SK-N-SH (cell line): ENCODE data around the gene PRM1. TPM values are rescaled to one million over a fixed set of nuclear protein-coding genes. Genes with fewer than 3 reads are reported as not detected.

Source experiments
- CTCF ChIA-PET: fragments of 300-600, 350-600 bp; formaldehyde crosslinking; extraction: SDS; loops from one replicate; lab custom pipeline; 2021; lab: Yijun Ruan, JAX
- POLR2A ChIA-PET: fragments of 350-600 bp; sonication (Branson Sonifier 250); formaldehyde crosslinking; extraction: SDS; loops from one replicate; lab custom pipeline; 2020; ENCODE audit warnings: antibody characterized with exemption, inconsistent platforms; lab: Yijun Ruan, JAX
- DNase-seq: peaks from one replicate; pipeline ENCODE4 v3.0.0; 2012
- H2AFZ ChIP-seq: fragments of 200-600 bp; sonication (generic); 2 replicates; pipeline ENCODE4 v1.8.1; 2016; ENCODE audit warnings: antibody characterized with exemption, mild to moderate bottlenecking, low read depth
- H3F3A ChIP-seq: fragments of 200-600 bp; sonication (generic); replicated peaks from 2 replicates; pipeline ENCODE3; 2016; ENCODE audit warnings: antibody characterized with exemption, mild to moderate bottlenecking; ENCODE audit not compliant: insufficient read depth
- H3K27ac ChIP-seq, 2 experiments: fragments of 200-500 bp in 1 of 2; fragments of 200-600 bp in 1 of 2; sonication (Bioruptor generic) in 1 of 2; sonication (generic), shearing (Covaris generic) in 1 of 2; 2 replicates each; pipeline versions ENCODE4 v1.5.1 to v1.6.1; 2014 to 2016; ENCODE audit warnings: low read depth in 2 of 2, inconsistent platforms in 1 of 2, low read length in 1 of 2, mild to moderate bottlenecking in 1 of 2, mixed read lengths in 1 of 2
- H3K27me3 ChIP-seq: fragments of 200-600 bp; sonication (generic), shearing (Covaris generic); 2 replicates; pipeline ENCODE4 v1.6.1; 2016; ENCODE audit warnings: mixed run types; ENCODE audit not compliant: insufficient read depth
- H3K36me3 ChIP-seq, 2 experiments: fragments of 200-500 bp in 1 of 2; fragments of 200-600 bp in 1 of 2; sonication (Bioruptor generic) in 1 of 2; sonication (generic) in 1 of 2; replicated peaks in 1 of 2; 2 replicates each; pipeline versions ENCODE3 to v1.5.1; 2014 to 2016; ENCODE audit warnings: low read length in 1 of 2, mild to moderate bottlenecking in 1 of 2; ENCODE audit not compliant: insufficient read depth in 2 of 2, control insufficient read depth in 1 of 2
- H3K4me1 ChIP-seq, 2 experiments: fragments of 200-500 bp in 1 of 2; fragments of 200-600 bp in 1 of 2; sonication (Bioruptor generic) in 1 of 2; sonication (generic), shearing (Covaris generic) in 1 of 2; 2 replicates each; pipeline versions ENCODE4 v1.5.1 to v1.6.1; 2014 to 2016; ENCODE audit warnings: low read depth in 1 of 2, low read length in 1 of 2, mixed run types in 1 of 2; ENCODE audit not compliant: insufficient read depth in 2 of 2, control insufficient read depth in 1 of 2
- H3K4me2 ChIP-seq: fragments of 200-600 bp; sonication (generic), shearing (Covaris generic); 2 replicates; pipeline ENCODE4 v1.6.1; 2017; ENCODE audit warnings: mixed run types
- H3K4me3 ChIP-seq, 2 experiments: fragments of 200-500 bp in 1 of 2; fragments of 200-600 bp in 1 of 2; sonication (Bioruptor generic) in 1 of 2; sonication (generic), shearing (Covaris generic) in 1 of 2; 2 replicates each; pipeline versions ENCODE4 v1.5.1 to v1.8.1; 2014 to 2016; ENCODE audit warnings: low read depth in 2 of 2, inconsistent platforms in 1 of 2, low read length in 1 of 2, mild to moderate bottlenecking in 1 of 2, mixed read lengths in 1 of 2, moderate library complexity in 1 of 2
- H3K79me2 ChIP-seq: fragments of 200-600 bp; sonication (generic); 2 replicates; pipeline ENCODE4 v1.8.1; 2017; ENCODE audit warnings: mild to moderate bottlenecking; ENCODE audit not compliant: insufficient read depth
- H3K9ac ChIP-seq: fragments of 200-600 bp; sonication (generic); 2 replicates; pipeline ENCODE4 v1.6.1; 2017; ENCODE audit warnings: mixed run types
- H3K9me2 ChIP-seq: fragments of 200-600 bp; sonication (generic); 2 replicates; pipeline ENCODE4 v1.6.1; 2017; ENCODE audit warnings: mixed run types
- H3K9me3 ChIP-seq: fragments of 200-600 bp; sonication (generic); 2 replicates; pipeline ENCODE4 v1.6.1; 2017; ENCODE audit warnings: mixed run types, mild to moderate bottlenecking, moderate library complexity
- H4K20me1 ChIP-seq: fragments of 200-600 bp; sonication (generic); 2 replicates; pipeline ENCODE4 v1.6.1; 2017; ENCODE audit warnings: mild to moderate bottlenecking, mixed run types; ENCODE audit not compliant: insufficient read depth
- CHD2 ChIP-seq: fragments of 150-350 bp; IDR thresholded peaks from 2 replicates; pipeline ENCODE4 v1.6.1; 2018; ENCODE audit warnings: low read length; ENCODE audit not compliant: partially characterized antibody
- EZH2phosphoT487 ChIP-seq: fragments of 200-600 bp; sonication (generic); IDR thresholded peaks from 2 replicates; pipeline ENCODE4 v1.6.1; 2017; ENCODE audit warnings: low read depth, mixed run types, mild to moderate bottlenecking, antibody characterized with exemption, moderate library complexity, borderline replicate concordance
- FOSL2 ChIP-seq: IDR thresholded peaks from 2 replicates; pipeline ENCODE4 v1.4.0; 2012; ENCODE audit warnings: low read depth, mild to moderate bottlenecking, moderate library complexity, borderline replicate concordance
- MEF2A ChIP-seq: IDR thresholded peaks from 2 replicates; pipeline ENCODE4 v1.4.0; 2012; ENCODE audit warnings: low read depth, borderline replicate concordance
- MXI1 ChIP-seq: IDR thresholded peaks from 2 replicates; pipeline ENCODE4 v1.6.1; 2012; ENCODE audit warnings: mild to moderate bottlenecking, low read depth, low read length, improper control_type of control experiment
- NFIC ChIP-seq: IDR thresholded peaks from 2 replicates; pipeline ENCODE4 v1.4.0; 2012; ENCODE audit warnings: borderline replicate concordance
- RFX5 ChIP-seq: IDR thresholded peaks from 2 replicates; pipeline ENCODE4 v1.6.1; 2012; ENCODE audit warnings: mild to moderate bottlenecking, improper control_type of control experiment, low read length
- SMC3 ChIP-seq: IDR thresholded peaks from 2 replicates; pipeline ENCODE4 v1.6.1; 2012; ENCODE audit warnings: low read depth, low read length, improper control_type of control experiment
- TEAD4 ChIP-seq: IDR thresholded peaks from 2 replicates; pipeline ENCODE4 v1.4.0; 2012; ENCODE audit warnings: mild to moderate bottlenecking, borderline replicate concordance; ENCODE audit not compliant: insufficient read depth
- YY1 ChIP-seq: IDR thresholded peaks from 2 replicates; pipeline ENCODE4 v1.4.0; 2012; ENCODE audit warnings: low read depth, mild to moderate bottlenecking
- WGBS: methylation state at CpG from one replicate; pipeline ENCODE4 v1.1.6; 2017; ENCODE audit warnings: low lambda C conversion rate; 5-methylcytosine and 5-hydroxymethylcytosine counted together
- polyA plus RNA-seq, 3 experiments: library from polyadenylated mRNA; depleted of rRNA; stranded (reverse); fragments of >200 nt; gene quantifications; 2 replicates each; pipeline ENCODE4 v1.2.3, GENCODE V29; 2012
- TF ChIP-seq, protein P1 (sequence below): IDR thresholded peaks from 2 replicates; pipeline ENCODE4 v1.4.0; 2012; ENCODE audit warnings: low read depth, borderline replicate concordance
- TF ChIP-seq, protein P2 (sequence below): fragments of 200-600 bp; sonication (generic); IDR thresholded peaks from 2 replicates; pipeline ENCODE4 v1.6.1; 2017; ENCODE audit warnings: antibody characterized with exemption, mild to moderate bottlenecking, moderate library complexity
- TF ChIP-seq, protein P3 (sequence below): IDR thresholded peaks from 2 replicates; pipeline ENCODE4; 2012
- TF ChIP-seq, protein P4 (sequence below): IDR thresholded peaks from 2 replicates; pipeline ENCODE4 v1.4.0; 2012; ENCODE audit warnings: low read depth, borderline replicate concordance

PRM1 gene
- polyA plus RNA-seq, 1 of the 3 experiments (the other 2 are of a cell fraction), result not detected

DNA sequence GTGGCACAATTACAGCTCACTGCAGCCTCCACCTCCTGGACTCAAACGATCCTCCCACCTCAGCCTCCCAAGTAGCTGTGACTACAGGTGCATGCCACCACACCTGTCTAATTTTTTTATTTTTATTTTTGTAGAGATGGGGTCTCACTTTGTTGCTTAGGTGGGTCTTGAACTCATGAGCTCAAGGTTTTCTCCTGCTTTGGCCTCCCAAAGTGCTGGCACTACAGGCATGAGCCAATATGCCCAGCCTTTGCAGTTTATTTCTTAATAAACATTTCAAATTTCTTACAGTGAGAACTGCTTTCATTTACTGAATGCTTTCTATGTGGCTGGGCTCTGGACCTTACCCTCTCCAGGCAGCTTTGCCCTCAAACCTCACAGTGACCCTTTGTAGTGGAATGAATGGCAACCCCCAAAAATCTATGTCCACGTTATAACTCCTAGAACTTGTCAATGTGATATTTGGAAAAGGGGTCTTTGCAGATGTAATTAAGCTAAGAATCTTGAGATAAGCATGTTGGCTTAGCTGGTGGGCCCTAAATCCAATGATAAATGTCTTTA lies 10.4 kb downstream of the PRM1 start:
- TF ChIP-seq, protein P1, sequence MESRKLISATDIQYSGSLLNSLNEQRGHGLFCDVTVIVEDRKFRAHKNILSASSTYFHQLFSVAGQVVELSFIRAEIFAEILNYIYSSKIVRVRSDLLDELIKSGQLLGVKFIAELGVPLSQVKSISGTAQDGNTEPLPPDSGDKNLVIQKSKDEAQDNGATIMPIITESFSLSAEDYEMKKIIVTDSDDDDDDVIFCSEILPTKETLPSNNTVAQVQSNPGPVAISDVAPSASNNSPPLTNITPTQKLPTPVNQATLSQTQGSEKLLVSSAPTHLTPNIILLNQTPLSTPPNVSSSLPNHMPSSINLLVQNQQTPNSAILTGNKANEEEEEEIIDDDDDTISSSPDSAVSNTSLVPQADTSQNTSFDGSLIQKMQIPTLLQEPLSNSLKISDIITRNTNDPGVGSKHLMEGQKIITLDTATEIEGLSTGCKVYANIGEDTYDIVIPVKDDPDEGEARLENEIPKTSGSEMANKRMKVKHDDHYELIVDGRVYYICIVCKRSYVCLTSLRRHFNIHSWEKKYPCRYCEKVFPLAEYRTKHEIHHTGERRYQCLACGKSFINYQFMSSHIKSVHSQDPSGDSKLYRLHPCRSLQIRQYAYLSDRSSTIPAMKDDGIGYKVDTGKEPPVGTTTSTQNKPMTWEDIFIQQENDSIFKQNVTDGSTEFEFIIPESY, result no peak
- TF ChIP-seq YY1, result no peak
- TF ChIP-seq, protein P2, sequence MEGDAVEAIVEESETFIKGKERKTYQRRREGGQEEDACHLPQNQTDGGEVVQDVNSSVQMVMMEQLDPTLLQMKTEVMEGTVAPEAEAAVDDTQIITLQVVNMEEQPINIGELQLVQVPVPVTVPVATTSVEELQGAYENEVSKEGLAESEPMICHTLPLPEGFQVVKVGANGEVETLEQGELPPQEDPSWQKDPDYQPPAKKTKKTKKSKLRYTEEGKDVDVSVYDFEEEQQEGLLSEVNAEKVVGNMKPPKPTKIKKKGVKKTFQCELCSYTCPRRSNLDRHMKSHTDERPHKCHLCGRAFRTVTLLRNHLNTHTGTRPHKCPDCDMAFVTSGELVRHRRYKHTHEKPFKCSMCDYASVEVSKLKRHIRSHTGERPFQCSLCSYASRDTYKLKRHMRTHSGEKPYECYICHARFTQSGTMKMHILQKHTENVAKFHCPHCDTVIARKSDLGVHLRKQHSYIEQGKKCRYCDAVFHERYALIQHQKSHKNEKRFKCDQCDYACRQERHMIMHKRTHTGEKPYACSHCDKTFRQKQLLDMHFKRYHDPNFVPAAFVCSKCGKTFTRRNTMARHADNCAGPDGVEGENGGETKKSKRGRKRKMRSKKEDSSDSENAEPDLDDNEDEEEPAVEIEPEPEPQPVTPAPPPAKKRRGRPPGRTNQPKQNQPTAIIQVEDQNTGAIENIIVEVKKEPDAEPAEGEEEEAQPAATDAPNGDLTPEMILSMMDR, result no peak
- TF ChIP-seq NFIC, result no peak
- no peak for TF ChIP-seq SMC3
- no peak for TF ChIP-seq FOSL2
- TF ChIP-seq, protein P3, sequence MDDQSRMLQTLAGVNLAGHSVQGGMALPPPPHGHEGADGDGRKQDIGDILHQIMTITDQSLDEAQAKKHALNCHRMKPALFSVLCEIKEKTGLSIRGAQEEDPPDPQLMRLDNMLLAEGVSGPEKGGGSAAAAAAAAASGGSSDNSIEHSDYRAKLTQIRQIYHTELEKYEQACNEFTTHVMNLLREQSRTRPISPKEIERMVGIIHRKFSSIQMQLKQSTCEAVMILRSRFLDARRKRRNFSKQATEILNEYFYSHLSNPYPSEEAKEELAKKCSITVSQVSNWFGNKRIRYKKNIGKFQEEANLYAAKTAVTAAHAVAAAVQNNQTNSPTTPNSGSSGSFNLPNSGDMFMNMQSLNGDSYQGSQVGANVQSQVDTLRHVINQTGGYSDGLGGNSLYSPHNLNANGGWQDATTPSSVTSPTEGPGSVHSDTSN, result no peak
- no peak for TF ChIP-seq RFX5
- no peak for TF ChIP-seq TEAD4
- no peak for TF ChIP-seq MXI1
- no peak for TF ChIP-seq EZH2phosphoT487
- TF ChIP-seq, protein P4, sequence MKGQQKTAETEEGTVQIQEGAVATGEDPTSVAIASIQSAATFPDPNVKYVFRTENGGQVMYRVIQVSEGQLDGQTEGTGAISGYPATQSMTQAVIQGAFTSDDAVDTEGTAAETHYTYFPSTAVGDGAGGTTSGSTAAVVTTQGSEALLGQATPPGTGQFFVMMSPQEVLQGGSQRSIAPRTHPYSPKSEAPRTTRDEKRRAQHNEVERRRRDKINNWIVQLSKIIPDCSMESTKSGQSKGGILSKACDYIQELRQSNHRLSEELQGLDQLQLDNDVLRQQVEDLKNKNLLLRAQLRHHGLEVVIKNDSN, result no peak
- no peak for TF ChIP-seq CHD2
- TF ChIP-seq MEF2A, result no peak
- Histone ChIP-seq H2AFZ (no peak overlapping the region), H3F3A (no peaks in the 10 kb centered on the region), H3K4me3 (no peak overlapping the region), H3K27ac (no peak overlapping the region), H3K9ac (no peak overlapping the region), H3K4me1 (no peaks in the 10 kb centered on the region), H3K4me2 (no peak overlapping the region), H4K20me1 (no peaks in the 10 kb centered on the region), H3K36me3 (no peaks in the 10 kb centered on the region), H3K79me2 (no peaks in the 10 kb centered on the region), H3K9me2 (no peaks in the 10 kb centered on the region), H3K9me3 (no peaks in the 10 kb centered on the region), H3K27me3 (no peaks in the 10 kb centered on the region; the same call in 1 of the 2 replicates)
- WGBS, result 75% methylated on average over 2 of the region's 2 CpGs
- DNase-seq, result no peak
- CTCF ChIA-PET, result interaction anchor here (0.6 to 1.7 kb wide), 5 partner anchors 14 to 307 kb away, joined by 3 to 7 read pairs (median 3); no protein-coding TSS in a partner anchor
- POLR2A ChIA-PET, result interaction anchor here (0.5 kb wide), 1 partner anchor 473 kb away, joined by 3 read pairs; no protein-coding TSS in a partner anchor
